ENCODE data around the gene CRABP1. TPM values are rescaled to one million over a fixed set of nuclear protein-coding genes. Genes with fewer than 3 reads are reported as not detected.

The CRABP1 gene
- total RNA-seq, 1 donor from 2014 or later = 10.5 TPM

GRCh38 chr15:78317145-78317836 lies 22.9 kb upstream of the CRABP1 start:
- no peak for DNase-seq

- no peak for DNase-seq
Observed at GRCh38 chr15:78319588-78319987, 20.6 kb upstream of the CRABP1 start.

- DNase-seq = no peak
Observed at GRCh38 chr15:78320183-78320582, 20.0 kb upstream of the CRABP1 start.

GRCh38 chr15:78321041-78321570 lies 19.0 kb upstream of the CRABP1 start:
- no peak for DNase-seq

DNA sequence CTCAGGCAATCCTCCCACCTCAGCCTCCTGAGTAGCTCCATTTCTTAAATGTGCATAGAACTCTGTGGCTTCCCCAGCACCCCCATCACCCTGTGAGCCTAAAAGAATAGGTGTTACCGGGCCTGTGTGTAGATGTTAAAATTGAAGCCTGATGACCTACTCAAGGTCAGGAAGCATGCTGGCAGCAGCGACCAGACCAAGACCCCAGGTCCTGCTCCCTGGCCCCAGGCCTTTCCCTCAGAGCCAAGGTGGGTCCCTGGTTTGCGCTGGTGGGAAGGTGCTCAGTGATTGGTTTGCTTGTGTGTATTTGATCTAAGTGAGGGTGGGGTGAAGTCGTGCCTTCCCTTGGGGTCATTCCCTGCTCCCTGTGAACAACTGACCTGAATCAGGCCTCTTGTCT lies 18.4 kb upstream of the CRABP1 start:
- DNase-seq = no peak

DNA sequence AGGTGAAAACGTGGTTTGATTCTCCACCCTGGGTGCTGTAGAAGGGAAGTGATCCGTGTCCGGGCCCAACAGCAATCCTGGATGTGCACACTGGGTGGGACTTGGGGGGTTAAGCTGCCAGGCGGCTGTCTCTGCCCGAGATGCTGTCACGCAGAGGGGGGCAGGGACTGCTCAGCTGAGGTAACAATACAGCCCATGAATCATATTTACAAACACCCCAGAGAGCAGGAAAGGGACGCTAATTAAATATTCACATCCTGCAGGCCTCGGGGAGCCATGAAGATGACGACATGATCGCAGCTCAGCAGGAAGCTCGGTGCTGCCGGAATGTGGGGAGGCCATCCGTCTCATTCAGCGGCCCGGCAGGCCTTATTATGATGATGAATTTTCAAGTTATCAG lies 17.9 kb upstream of the CRABP1 start:
- no peak for DNase-seq

- no peak for DNase-seq
Observed at GRCh38 chr15:78322724-78323521, 17.2 kb upstream of the CRABP1 start.

GRCh38 chr15:78323693-78324092 lies 16.5 kb upstream of the CRABP1 start:
- DNase-seq = no peak

DNA sequence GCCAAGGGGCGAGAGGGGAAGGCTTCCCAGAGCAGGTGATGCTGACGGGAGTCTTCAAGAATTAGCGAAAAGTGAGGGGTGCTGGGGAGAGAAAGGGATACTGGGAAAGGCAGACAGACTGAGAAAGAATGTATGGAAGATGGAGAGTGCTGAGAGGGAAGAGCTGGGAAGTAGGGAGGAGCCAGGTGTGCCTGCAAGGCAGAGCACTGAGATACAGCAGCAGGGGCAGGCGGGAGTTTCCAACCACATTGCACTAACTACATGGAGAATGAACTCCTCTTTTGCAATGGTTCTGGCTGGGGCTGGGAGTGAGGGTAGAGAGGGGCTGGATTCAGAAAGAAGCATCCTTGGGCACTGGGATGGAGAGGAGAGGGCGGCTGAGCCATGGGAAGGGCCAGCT lies 16.0 kb upstream of the CRABP1 start:
- DNase-seq = no peak

DNA sequence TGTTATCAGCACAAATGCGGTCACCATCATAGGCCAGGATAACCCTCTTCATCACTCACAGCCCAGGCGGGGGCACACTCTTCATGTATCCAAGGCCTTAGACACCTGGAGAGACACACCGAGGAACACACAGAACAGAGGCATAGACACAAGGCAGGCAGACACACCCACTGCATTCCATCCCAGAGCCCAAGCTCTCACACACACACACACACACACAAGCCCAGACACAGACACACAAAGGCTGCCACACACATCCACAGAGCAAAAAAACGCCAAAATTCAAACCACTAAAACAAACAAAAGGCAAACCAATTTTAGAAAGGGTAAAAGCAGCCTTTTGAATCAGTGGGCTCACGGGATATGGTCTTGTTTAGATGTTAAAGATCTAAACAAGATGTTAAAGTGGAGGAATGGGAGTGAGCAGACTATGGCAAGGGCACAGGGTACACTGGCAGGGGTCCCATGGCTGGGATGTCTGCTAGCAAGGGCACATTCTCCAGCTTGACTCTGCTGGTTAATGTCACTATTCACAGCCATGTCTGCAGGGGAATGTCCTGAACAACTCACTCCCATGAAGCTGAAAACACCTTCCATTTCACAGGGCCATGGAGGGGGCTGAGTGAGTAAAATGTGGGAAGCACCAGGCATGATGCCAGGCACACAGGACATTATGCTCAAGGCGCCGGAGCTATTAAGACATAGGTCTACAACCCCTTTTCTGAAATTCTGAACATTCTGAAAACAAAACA lies 14.9 kb upstream of the CRABP1 start:
- DNase-seq = no peak

DNA sequence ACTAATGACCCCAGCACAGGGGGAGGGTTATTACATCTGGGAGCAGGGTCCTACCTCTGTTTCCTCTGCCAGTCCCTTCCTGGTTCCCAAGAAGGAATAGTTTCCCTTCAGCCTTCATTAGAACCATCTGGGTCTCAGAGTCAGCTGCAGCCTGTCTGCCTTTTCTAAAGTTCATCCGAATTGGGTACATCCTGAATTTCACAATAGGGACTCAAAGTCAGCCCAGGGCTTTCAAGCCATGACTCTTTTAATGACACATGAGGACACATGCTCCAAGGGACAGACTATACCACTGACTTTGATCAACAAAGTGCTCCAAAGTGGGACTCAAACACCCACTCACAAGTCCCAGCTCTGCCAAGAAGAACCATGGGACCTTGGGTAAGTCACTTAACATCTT lies 12.7 kb upstream of the CRABP1 start:
- no peak for DNase-seq

- DNase-seq = no peak
Observed at GRCh38 chr15:78329625-78330024, 10.5 kb upstream of the CRABP1 start.

DNA sequence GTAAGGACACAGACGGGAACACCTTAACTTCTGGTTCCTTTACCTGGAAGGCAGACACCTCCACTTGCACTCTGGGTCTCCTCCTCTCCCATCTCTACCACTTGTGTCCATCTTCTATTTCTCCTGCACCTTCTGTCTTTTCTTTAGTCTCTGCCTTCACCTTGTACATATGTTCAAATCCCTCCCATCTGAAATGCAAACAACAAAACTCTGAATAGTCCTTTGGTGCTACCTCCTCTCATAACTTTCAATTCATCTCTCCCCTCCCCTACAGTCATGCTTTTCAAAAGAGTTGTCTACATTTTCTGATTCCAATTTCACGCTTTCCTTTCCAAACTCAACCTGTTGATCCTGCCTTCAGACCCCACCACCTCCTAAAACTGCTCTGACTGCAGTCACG lies 5.3 kb upstream of the CRABP1 start:
- DNase-seq = no peak

GRCh38 chr15:78335985-78336384 lies 4.2 kb upstream of the CRABP1 start:
- no peak for DNase-seq

DNA sequence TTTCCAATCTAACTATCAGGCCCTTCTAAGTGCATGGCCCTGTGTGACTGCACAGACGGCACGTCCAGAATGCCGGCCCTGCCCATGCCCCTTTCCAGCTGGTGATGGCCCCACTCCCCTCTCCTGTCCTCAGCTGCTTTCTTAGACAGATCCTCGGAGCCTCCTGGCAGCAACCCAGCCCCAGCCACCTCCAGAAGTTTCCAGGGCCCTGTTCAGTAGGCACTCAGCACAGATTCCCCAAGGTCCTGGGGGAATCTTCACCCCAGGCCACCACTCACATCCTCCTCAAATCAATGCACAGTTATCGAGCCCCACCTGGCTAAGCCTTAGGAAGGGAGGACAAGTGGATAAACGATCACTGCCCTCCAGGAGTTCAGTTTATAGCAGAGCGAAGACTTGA lies 1.4 kb upstream of the CRABP1 start:
- no peak for DNase-seq

DNA sequence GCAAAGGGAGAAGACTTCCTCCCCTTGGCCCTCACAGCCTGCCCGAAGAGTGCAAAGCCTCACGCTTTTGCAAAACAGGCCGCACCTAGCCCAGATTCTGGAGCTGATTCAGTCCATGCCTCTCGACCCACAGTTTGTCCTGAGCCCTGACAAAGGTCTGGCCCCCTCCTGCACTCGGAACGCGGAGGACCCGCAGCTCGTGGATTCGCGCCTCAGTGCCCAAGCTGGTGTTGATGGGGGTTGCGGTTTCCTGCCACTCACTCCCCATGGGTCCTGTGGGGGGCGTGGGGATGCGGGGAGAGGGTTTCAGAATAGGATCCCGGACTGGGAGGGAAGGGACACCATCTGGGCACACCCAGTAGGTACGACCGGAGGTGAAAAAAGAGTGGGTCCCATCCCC lies 594 bp upstream of the CRABP1 start:
- DNase-seq = no peak

DNA sequence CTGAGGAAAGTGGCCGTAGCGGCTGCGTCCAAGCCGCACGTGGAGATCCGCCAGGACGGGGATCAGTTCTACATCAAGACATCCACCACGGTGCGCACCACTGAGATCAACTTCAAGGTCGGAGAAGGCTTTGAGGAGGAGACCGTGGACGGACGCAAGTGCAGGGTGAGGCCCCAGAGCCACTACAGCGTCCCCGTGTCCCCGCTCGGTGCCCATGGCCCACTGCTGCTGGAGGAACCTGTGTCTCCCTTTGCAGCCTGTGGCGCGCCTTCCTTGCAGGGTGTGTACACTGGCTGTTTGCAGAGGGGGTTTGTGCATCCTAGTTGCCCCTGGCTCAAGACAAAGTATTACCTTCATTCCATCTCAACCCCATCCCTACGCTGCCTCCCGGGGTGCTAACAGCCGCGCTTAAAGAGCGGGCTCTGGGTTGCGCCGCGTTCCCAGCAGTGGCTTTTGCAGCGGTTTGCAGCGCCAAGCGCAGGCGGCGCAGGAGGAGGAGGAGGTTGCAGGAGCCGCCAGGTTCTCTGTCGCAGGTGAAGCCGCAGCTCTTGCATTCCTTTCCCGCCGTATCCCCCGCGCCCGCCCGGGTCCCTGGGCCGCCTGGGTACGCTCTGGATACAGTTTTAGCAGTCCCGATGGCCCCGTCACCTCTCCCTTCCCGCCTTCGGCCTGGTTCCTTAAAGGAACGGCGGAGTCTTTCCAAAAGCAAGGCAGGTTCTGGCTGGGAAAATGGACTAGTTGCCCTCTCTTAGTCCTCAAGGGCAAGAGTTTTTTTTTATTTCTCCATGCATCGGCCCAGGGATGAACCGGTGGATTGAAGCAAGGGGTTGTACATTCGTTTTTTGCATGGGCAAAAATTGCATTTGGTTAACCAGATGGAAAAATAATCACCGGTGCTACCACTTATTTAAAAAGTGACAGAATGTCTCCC lies 1.2 kb downstream of the CRABP1 start:
- DNase-seq = no peak

GRCh38 chr15:78342021-78342420 lies 1.9 kb downstream of the CRABP1 start:
- no peak for DNase-seq

- DNase-seq = no peak
Observed at GRCh38 chr15:78343276-78344060, 3.3 kb downstream of the CRABP1 start.

- no peak for DNase-seq
Observed at GRCh38 chr15:78345396-78346125, 5.4 kb downstream of the CRABP1 start.
